Osteoblast (primary cell): Measurements from ENCODE around the gene HTR5A. TPM values are rescaled to one million over a fixed set of nuclear protein-coding genes. Genes with fewer than 3 reads are reported as not detected.

ENCODE experiments used
- DNase-seq: peaks from one replicate; pipeline ENCODE4 v3.0.0; 2011; ENCODE audit warnings: low spot score, mixed read lengths; ENCODE audit not compliant: insufficient read length; ENCODE audit errors: missing footprints
- H2AFZ ChIP-seq: 2 replicates; pipeline ENCODE4 v1.6.0; 2011; ENCODE audit warnings: mild to moderate bottlenecking, low read length
- H3K27ac ChIP-seq: 2 replicates; pipeline ENCODE4 v1.5.1; 2011; ENCODE audit warnings: mild to moderate bottlenecking, low read depth, low read length, moderate library complexity
- H3K27me3 ChIP-seq: 2 replicates; pipeline ENCODE4 v1.6.0; 2012; ENCODE audit warnings: mild to moderate bottlenecking, control low read depth, inconsistent platforms, low read length, moderate library complexity; ENCODE audit not compliant: insufficient read depth
- H3K36me3 ChIP-seq: 2 replicates; pipeline ENCODE4 v1.5.1; 2011; ENCODE audit warnings: mild to moderate bottlenecking, low read length, control low read depth, moderate library complexity; ENCODE audit not compliant: insufficient read depth
- H3K4me1 ChIP-seq: 2 replicates; pipeline ENCODE4 v1.5.1; 2011; ENCODE audit warnings: mild to moderate bottlenecking, low read length, control low read depth, moderate library complexity; ENCODE audit not compliant: insufficient read depth
- H3K4me2 ChIP-seq: 2 replicates; pipeline ENCODE4 v1.6.0; 2011; ENCODE audit warnings: mild to moderate bottlenecking, low read length; ENCODE audit not compliant: insufficient read depth
- H3K4me3 ChIP-seq: fragments of 200-600 bp; sonication (generic); 3 replicates; pipeline ENCODE4 v1.5.1; 2012; ENCODE audit warnings: mild to moderate bottlenecking, low read length, inconsistent platforms; ENCODE audit not compliant: insufficient read depth
- H3K79me2 ChIP-seq: 2 replicates; pipeline ENCODE4 v1.6.0; 2012; ENCODE audit warnings: mild to moderate bottlenecking, low read length, control low read depth, inconsistent platforms; ENCODE audit not compliant: insufficient read depth
- H3K9me3 ChIP-seq: 2 replicates; pipeline ENCODE4 v1.5.1; 2011; ENCODE audit warnings: low read depth, low read length, control low read depth
- H4K20me1 ChIP-seq: 2 replicates; pipeline ENCODE4 v1.6.0; 2012; ENCODE audit warnings: mild to moderate bottlenecking, low read length, control low read depth; ENCODE audit not compliant: insufficient read depth
- CTCF ChIP-seq: IDR thresholded peaks from 2 replicates; pipeline ENCODE4 v1.5.1; 2011; ENCODE audit warnings: mild to moderate bottlenecking, low read depth, low read length, moderate library complexity; ENCODE audit errors: extremely low read depth
- total RNA-seq: library from RNA; depleted of rRNA; stranded (reverse); fragments of >200 nt; gene quantifications from 2 replicates; pipeline ENCODE4 v1.2.3, GENCODE V29; 2012

HTR5A gene
- total RNA-seq, 1 donor, result not detected

- Histone ChIP-seq H3K27ac (no peak overlapping the region), H3K4me3 (no peak overlapping the region), H3K4me2 (no peak overlapping the region), H3K27me3 (no peaks in the 10 kb centered on the region), H2AFZ (no peak overlapping the region), H3K79me2 (no peaks in the 10 kb centered on the region), H3K4me1 (peaks cover 3% of the 10 kb centered on the region), H3K36me3 (no peaks in the 10 kb centered on the region), H4K20me1 (no peaks in the 10 kb centered on the region), H3K9me3 (no peaks in the 10 kb centered on the region)
- DNase-seq, result no peak
- TF ChIP-seq CTCF, result no peak
Observed at GRCh38 chr7:155064186-155064585, 5.9 kb upstream of the HTR5A start.

GRCh38 chr7:155066417-155066950 is 3.6 kb upstream of the HTR5A start:
- no peaks in the 10 kb centered on the region for H3K36me3 ChIP-seq
- no peak overlapping the region for H3K27ac ChIP-seq
- no peak overlapping the region for H2AFZ ChIP-seq
- no peaks in the 10 kb centered on the region for H4K20me1 ChIP-seq
- no peaks in the 10 kb centered on the region for H3K79me2 ChIP-seq
- TF ChIP-seq CTCF, result no peak
- H3K27me3 ChIP-seq, result peaks cover 4% of the 10 kb centered on the region
- DNase-seq, result peak; percentile 94
- H3K4me2 ChIP-seq, result no peak overlapping the region
- H3K9me3 ChIP-seq, result no peaks in the 10 kb centered on the region
- H3K4me3 ChIP-seq, result no peak overlapping the region
- peaks cover 3% of the 10 kb centered on the region for H3K4me1 ChIP-seq

- no peak overlapping the region for H3K27ac ChIP-seq
- no peaks in the 10 kb centered on the region for H3K9me3 ChIP-seq
- H3K4me3 ChIP-seq, result no peak overlapping the region
- peaks cover 4% of the 10 kb centered on the region for H3K27me3 ChIP-seq
- H3K79me2 ChIP-seq, result no peaks in the 10 kb centered on the region
- no peak overlapping the region for H2AFZ ChIP-seq
- no peaks in the 10 kb centered on the region for H4K20me1 ChIP-seq
- peaks cover 3% of the 10 kb centered on the region for H3K4me1 ChIP-seq
- H3K36me3 ChIP-seq, result no peaks in the 10 kb centered on the region
- no peak for DNase-seq
- no peak for TF ChIP-seq CTCF
- H3K4me2 ChIP-seq, result no peak overlapping the region
Observed at GRCh38 chr7:155071121-155071651, 1.1 kb downstream of the HTR5A start.

- H3K4me2 ChIP-seq, result no peak overlapping the region
- DNase-seq, result no peak
- H3K9me3 ChIP-seq, result no peaks in the 10 kb centered on the region
- H3K36me3 ChIP-seq, result no peaks in the 10 kb centered on the region
- H3K4me3 ChIP-seq, result no peak overlapping the region
- H4K20me1 ChIP-seq, result no peaks in the 10 kb centered on the region
- no peaks in the 10 kb centered on the region for H3K4me1 ChIP-seq
- no peaks in the 10 kb centered on the region for H3K79me2 ChIP-seq
- no peak for TF ChIP-seq CTCF
- no peak overlapping the region for H3K27ac ChIP-seq
- H2AFZ ChIP-seq, result no peak overlapping the region
- peaks cover 4% of the 10 kb centered on the region for H3K27me3 ChIP-seq
Observed at GRCh38 chr7:155071916-155072571, 1.9 kb downstream of the HTR5A start.
